Smooth muscle cell (in vitro differentiated cells): ENCODE measurements around the gene CLDN16. TPM values are rescaled to one million over a fixed set of nuclear protein-coding genes. Genes with fewer than 3 reads are reported as not detected.

Experiments
- DNase-seq: peaks from one replicate; lab custom pipeline; 2025; ENCODE audit not compliant: unreplicated experiment; lab: John Stamatoyannopoulos, UW
- H2AFZ ChIP-seq: fragments of 200-600 bp; sonication (generic); 2 replicates; pipeline ENCODE4 v1.6.0; 2016; ENCODE audit warnings: antibody characterized with exemption, low read depth, mild to moderate bottlenecking
- H3F3A ChIP-seq: fragments of 200-600 bp; sonication (generic); 2 replicates; pipeline ENCODE4 v1.6.0; 2017; ENCODE audit warnings: antibody characterized with exemption, low read depth
- H3K27ac ChIP-seq: fragments of 200-600 bp; sonication (generic); 2 replicates; pipeline ENCODE4 v1.5.1; 2016; ENCODE audit warnings: low read depth, mild to moderate bottlenecking
- H3K27me3 ChIP-seq: fragments of 200-600 bp; sonication (generic); 2 replicates; pipeline ENCODE4 v1.6.1; 2016; ENCODE audit warnings: low read depth, mild to moderate bottlenecking
- H3K36me3 ChIP-seq: fragments of 200-600 bp; sonication (generic); 2 replicates; pipeline ENCODE4 v1.5.1; 2016; ENCODE audit warnings: low read depth
- H3K4me1 ChIP-seq: fragments of 200-600 bp; sonication (generic); 2 replicates; pipeline ENCODE4 v1.5.1; 2016; ENCODE audit warnings: low read depth
- H3K4me2 ChIP-seq: fragments of 200-600 bp; sonication (generic); 2 replicates; pipeline ENCODE4 v1.6.0; 2016; ENCODE audit warnings: mild to moderate bottlenecking
- H3K4me3 ChIP-seq: fragments of 200-600 bp; sonication (generic); 2 replicates; pipeline ENCODE4 v1.5.1; 2016; ENCODE audit warnings: mild to moderate bottlenecking
- H3K79me2 ChIP-seq: fragments of 200-600 bp; sonication (generic); 2 replicates; pipeline ENCODE4 v1.6.0; 2016; ENCODE audit warnings: low read depth, mild to moderate bottlenecking
- H3K9ac ChIP-seq: fragments of 200-600 bp; sonication (generic); 2 replicates; pipeline ENCODE4 v1.6.0; 2016; ENCODE audit warnings: low read depth
- H3K9me3 ChIP-seq: fragments of 200-600 bp; sonication (generic); replicated peaks from 2 replicates; pipeline ENCODE4 v1.5.1; 2016; ENCODE audit warnings: low read depth
- H4K20me1 ChIP-seq: fragments of 200-600 bp; sonication (generic); 2 replicates; pipeline ENCODE4 v1.6.0; 2016; ENCODE audit warnings: low read depth
- CTCF ChIP-seq: fragments of 200-600 bp; sonication (generic); IDR thresholded peaks from 2 replicates; pipeline ENCODE4 v1.5.1; 2017; ENCODE audit warnings: borderline replicate concordance, mild to moderate bottlenecking, antibody characterized with exemption; ENCODE audit not compliant: insufficient read depth, poor library complexity, severe bottlenecking
- WGBS: methylation state at CpG from one replicate; pipeline ENCODE4 v1.1.7; 2016; ENCODE audit warnings: low lambda C conversion rate; 5-methylcytosine and 5-hydroxymethylcytosine counted together
- polyA plus RNA-seq: library from polyadenylated mRNA; unstranded; fragments of >200 nt; fragmentation: Nextera tagmentation; extraction: Ambion mirVana; gene quantifications from 2 replicates; pipeline ENCODE4 v1.2.1, GENCODE V29; 2016
- total RNA-seq: library from RNA; depleted of rRNA; stranded (reverse); fragments of >200 nt; gene quantifications from 2 replicates; pipeline ENCODE4 v1.2.3, GENCODE V29; 2014

The CLDN16 gene
- total and polyA plus RNA-seq, 2 experiments from 2014 or later = 0.13 to 0.40 TPM

DNA sequence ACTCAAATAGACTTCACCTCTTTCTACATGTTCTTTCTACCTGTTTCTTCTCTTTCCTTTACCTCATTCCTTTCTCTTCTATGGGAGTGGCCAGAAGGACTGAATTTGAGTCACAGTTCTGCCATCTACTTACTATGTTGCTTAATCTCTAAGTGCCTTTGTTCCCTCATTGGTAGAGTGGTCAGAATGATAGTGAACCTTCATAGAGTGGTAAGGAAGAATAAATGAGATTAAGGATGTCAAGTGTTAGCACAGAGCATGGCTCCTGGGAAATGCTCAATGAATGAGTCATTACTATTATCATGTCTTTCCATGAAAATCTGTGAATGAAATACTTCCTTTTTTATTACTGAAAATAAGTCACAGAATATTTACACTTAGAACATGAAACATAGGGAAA lies 44.3 kb downstream of the CLDN16 start:
- Histone ChIP-seq H2AFZ (no peak overlapping the region), H3K27me3 (no peaks in the 10 kb centered on the region), H3K9ac (no peak overlapping the region), H3K9me3 (no peaks in the 10 kb centered on the region), H3K36me3 (no peaks in the 10 kb centered on the region), H3K27ac (no peak overlapping the region), H3K79me2 (no peaks in the 10 kb centered on the region), H3F3A (no peaks in the 10 kb centered on the region), H4K20me1 (no peaks in the 10 kb centered on the region), H3K4me3 (no peak overlapping the region), H3K4me2 (peak overlapping the region; percentile 19), H3K4me1 (no peaks in the 10 kb centered on the region)
- DNase-seq = no peak
- TF ChIP-seq CTCF = no peak

DNA sequence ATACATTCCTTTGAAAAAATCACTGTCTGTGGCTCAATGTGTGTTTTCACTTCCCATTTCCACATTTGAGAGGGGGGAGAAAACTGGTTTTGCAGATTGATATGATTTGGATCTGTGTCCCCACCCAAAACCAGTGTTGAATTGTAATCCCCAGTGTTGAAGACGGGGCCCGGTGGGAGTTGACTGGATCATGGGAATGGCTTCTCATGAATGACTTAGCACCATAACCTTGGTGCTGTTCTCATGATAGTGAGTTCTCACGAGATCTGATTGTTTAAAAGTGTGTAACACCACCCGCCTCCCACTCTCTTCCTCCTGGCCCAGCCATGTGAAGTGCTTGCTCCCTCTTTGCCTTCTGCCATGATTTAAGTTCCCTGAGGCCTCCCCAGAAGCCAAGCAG lies 45.7 kb downstream of the CLDN16 start:
- H3K4me3 ChIP-seq = no peak overlapping the region
- H3K9ac ChIP-seq = no peak overlapping the region
- no peaks in the 10 kb centered on the region for H4K20me1 ChIP-seq
- no peaks in the 10 kb centered on the region for H3K79me2 ChIP-seq
- no peak overlapping the region for H3K4me2 ChIP-seq
- H2AFZ ChIP-seq = no peak overlapping the region
- no peaks in the 10 kb centered on the region for H3K4me1 ChIP-seq
- H3K9me3 ChIP-seq = no peaks in the 10 kb centered on the region
- H3K36me3 ChIP-seq = no peaks in the 10 kb centered on the region
- DNase-seq = no peak
- TF ChIP-seq CTCF = no peak
- H3K27ac ChIP-seq = no peak overlapping the region
- no peaks in the 10 kb centered on the region for H3K27me3 ChIP-seq
- WGBS = 95% methylated on average over 4 of the region's 4 CpGs
- H3F3A ChIP-seq = no peaks in the 10 kb centered on the region

DNA sequence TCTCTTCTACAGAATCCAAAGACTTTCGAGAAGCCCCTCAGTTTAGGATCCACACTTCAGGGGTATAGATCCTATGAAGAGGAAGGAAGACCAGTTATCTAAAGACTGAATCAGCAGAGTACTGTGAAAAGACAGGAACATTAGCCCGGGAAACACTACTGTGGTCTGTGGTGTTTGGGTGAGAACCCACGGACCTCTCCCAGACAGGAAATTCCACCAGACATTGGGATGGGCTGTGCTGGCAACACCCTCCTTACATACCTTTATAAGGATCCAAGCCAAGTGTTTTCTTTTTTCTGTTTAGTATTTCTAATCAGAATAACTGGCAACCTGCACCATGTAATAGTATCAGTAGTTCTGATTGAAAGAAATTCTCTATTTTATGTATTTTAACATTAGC lies 47.7 kb downstream of the CLDN16 start:
- no peak for DNase-seq
- no peak for TF ChIP-seq CTCF
- Histone ChIP-seq H2AFZ (no peak overlapping the region), H3K36me3 (no peaks in the 10 kb centered on the region), H3K27me3 (no peaks in the 10 kb centered on the region), H3K4me2 (peak overlapping the region; percentile 26), H3F3A (no peaks in the 10 kb centered on the region), H3K79me2 (no peaks in the 10 kb centered on the region), H3K4me3 (no peak overlapping the region), H4K20me1 (no peaks in the 10 kb centered on the region), H3K9me3 (no peaks in the 10 kb centered on the region), H3K27ac (no peak overlapping the region), H3K9ac (no peak overlapping the region), H3K4me1 (no peaks in the 10 kb centered on the region)
- 49% methylated on average over 3 of the region's 3 CpGs for WGBS

DNA sequence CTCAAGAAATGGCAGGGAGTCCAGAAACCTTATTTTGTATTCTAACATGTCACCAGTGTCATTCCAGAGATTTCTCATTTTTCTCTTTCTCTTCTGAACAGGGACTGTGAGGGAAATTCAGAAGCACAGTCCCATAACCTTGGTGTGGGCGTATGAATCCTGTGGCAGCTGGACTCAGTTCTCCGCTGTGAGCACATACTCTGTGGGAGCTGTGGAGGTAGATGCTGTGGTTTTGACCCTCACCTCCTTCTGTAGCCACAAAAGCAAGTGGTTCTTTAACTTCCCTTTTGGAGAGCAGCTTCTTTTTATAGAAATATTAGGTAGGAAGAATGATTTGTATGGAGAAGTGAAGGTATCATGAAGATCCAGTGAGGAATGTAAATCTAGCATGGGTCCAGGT lies 48.4 kb downstream of the CLDN16 start:
- 79% methylated on average over 2 of the region's 2 CpGs for WGBS
- TF ChIP-seq CTCF = no peak
- H3K27me3 ChIP-seq = no peaks in the 10 kb centered on the region

More for the DNA sequence above, 48.4 kb downstream of the CLDN16 start:
- Histone ChIP-seq H3K4me1 (no peaks in the 10 kb centered on the region), H3K9me3 (no peaks in the 10 kb centered on the region), H3K79me2 (no peaks in the 10 kb centered on the region), H4K20me1 (no peaks in the 10 kb centered on the region), H3F3A (no peaks in the 10 kb centered on the region), H2AFZ (no peak overlapping the region), H3K4me3 (no peak overlapping the region), H3K27ac (no peak overlapping the region), H3K9ac (no peak overlapping the region), H3K36me3 (no peaks in the 10 kb centered on the region), H3K4me2 (no peak overlapping the region)
- no peak for DNase-seq
